GM06990 (cell line): ENCODE measurements around the gene ATP1B2.

Experiments used
- DNase-seq: peaks from one replicate; pipeline ENCODE4 v3.0.0-alpha.2; 2011; ENCODE audit not compliant: insufficient read length; ENCODE audit errors: extremely low read depth
- H3K27me3 ChIP-seq: replicated peaks from 2 replicates; pipeline ENCODE4 v1.6.0; 2011; ENCODE audit warnings: low read length; ENCODE audit not compliant: control insufficient read depth, insufficient read depth
- H3K36me3 ChIP-seq: 2 replicates; pipeline ENCODE4 v1.5.1; 2011; ENCODE audit warnings: low read length; ENCODE audit not compliant: control insufficient read depth, insufficient read depth
- H3K4me3 ChIP-seq: replicated peaks from 2 replicates; pipeline ENCODE4 v1.5.1; 2011; ENCODE audit warnings: low read depth, mild to moderate bottlenecking, control low read depth, low read length
- TF ChIP-seq, protein P1 (sequence below): IDR thresholded peaks from 2 replicates; pipeline ENCODE4 v1.5.1; 2011; ENCODE audit warnings: low read length, control low read depth, mild to moderate bottlenecking, inconsistent platforms; ENCODE audit not compliant: insufficient read depth, poor library complexity, severe bottlenecking

ATP1B2 gene, protein sequence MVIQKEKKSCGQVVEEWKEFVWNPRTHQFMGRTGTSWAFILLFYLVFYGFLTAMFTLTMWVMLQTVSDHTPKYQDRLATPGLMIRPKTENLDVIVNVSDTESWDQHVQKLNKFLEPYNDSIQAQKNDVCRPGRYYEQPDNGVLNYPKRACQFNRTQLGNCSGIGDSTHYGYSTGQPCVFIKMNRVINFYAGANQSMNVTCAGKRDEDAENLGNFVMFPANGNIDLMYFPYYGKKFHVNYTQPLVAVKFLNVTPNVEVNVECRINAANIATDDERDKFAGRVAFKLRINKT

DNA sequence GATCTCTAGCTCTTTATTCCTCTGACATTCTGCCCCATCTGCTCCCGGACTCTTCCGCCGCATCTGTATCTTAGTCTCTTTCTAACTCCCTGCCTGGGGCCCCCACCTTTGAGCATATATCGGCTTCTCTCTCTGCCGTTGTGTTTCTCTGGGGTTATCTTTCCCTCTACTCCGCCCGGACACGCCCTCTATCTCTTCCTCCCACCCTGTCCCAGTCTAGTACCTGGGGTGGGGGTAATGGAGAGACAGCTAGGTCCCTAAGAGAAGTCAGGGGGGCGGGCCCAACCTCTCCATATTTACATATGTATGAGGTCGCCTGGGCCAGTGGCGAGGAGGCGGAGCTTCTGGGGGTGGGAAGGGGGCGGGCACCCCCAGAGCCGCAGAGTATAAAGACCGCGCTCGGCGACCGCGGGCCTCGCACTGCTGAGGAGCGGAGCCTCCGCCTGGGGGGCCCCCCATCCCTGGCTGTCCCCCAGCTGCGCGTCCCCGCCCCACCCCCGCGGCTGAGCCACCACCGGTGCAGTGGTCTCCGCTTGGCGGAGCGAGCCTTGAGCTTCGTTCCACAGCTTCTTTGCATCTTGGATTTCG, at the start of gene ATP1B2:
ATP1B2 (plus strand) TSS at position 418 of the 588 bp plus-strand sequence. CDS start 593 bp downstream, outside the sequence.
- Histone ChIP-seq H3K27me3 (peaks cover 3% of the 10 kb centered on the region; the same call in 1 of the 2 replicates), H3K36me3 (no peaks in the 10 kb centered on the region), H3K4me3 (peak within 1 kb of the TSS; percentile 37)
- peak; percentile 63 for DNase-seq
- TF ChIP-seq, protein P1, sequence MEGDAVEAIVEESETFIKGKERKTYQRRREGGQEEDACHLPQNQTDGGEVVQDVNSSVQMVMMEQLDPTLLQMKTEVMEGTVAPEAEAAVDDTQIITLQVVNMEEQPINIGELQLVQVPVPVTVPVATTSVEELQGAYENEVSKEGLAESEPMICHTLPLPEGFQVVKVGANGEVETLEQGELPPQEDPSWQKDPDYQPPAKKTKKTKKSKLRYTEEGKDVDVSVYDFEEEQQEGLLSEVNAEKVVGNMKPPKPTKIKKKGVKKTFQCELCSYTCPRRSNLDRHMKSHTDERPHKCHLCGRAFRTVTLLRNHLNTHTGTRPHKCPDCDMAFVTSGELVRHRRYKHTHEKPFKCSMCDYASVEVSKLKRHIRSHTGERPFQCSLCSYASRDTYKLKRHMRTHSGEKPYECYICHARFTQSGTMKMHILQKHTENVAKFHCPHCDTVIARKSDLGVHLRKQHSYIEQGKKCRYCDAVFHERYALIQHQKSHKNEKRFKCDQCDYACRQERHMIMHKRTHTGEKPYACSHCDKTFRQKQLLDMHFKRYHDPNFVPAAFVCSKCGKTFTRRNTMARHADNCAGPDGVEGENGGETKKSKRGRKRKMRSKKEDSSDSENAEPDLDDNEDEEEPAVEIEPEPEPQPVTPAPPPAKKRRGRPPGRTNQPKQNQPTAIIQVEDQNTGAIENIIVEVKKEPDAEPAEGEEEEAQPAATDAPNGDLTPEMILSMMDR, result no peak

DNA sequence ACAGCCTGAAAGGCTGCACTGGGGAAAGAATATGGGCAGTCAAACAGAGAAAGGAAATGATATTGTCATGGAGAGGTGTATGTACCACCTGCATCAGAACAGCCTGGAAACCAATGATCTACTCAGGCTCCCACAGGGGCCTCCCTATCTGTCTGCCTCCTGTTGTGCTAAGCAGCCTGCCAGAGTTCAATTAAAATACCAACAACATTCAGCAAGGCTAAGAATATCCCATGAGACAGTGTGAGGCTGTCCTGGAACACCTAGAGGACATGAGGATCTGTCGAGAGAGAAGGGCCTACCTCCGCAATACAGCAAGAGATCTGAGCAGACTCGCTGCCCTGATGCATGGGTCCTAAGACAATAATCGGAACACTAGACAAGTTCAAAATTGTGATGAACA, 44.4 kb upstream of the ATP1B2 start:
- peaks cover 20% of the 10 kb centered on the region for H3K36me3 ChIP-seq
- H3K27me3 ChIP-seq, result no peaks in the 10 kb centered on the region
- TF ChIP-seq, protein P1, result no peak
- DNase-seq, result no peak
- no peak overlapping the region for H3K4me3 ChIP-seq

DNA sequence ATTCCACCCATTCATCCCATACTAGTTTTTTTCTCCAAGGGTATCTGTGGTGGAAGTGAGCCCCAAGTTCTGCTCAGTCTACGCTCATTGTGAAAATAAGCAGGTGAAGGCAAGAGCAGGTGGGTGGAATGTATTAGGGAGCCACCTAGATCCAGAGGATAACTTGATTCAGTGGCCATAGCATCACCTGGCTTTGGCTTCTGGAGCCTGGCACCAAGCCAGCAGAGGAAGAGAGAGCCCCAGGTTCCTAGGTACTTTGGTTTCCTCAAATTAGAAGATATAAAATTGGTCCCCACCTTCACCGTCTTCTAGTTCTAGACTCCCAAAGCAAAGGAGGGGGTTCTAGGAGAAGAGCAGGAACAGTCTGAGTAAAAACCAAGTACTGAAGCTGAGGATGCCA, 40.1 kb upstream of the ATP1B2 start:
- TF ChIP-seq, protein P1, result no peak
- peaks cover 7% of the 10 kb centered on the region for H3K36me3 ChIP-seq
- no peaks in the 10 kb centered on the region for H3K27me3 ChIP-seq
- DNase-seq, result no peak
- no peak overlapping the region for H3K4me3 ChIP-seq

DNA sequence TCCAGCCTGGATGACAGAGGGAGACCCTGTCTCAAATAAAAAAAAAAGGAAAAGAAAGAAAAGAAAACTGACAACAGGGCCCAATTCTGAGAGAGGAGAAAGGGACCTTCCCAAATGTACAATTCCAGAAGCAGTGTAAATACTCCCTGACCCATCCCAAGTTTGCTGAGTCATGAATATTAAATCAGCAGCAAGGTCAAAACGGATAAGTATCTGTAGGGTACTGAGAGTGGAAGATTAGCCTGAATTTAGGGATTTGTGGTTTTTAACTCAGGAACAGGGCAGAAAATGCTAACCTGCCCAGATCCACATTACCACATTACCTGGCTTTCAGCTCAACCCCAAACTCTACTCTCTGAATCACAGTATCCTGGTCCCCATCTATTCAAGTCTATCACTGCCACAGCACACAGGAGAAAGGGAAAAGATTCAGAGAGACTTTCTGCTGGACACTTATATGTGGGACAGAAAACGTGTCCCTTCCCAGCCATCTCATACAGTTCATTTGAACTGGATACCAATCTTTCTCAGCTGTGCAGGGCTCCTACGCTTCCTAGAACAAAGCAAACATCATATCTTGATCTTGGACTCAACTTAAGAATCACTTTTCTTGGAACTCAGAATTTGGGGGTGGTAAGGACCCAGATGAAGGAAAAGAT, 39.0 kb upstream of the ATP1B2 start:
- no peak overlapping the region for H3K4me3 ChIP-seq
- H3K36me3 ChIP-seq, result peaks cover 5% of the 10 kb centered on the region
- H3K27me3 ChIP-seq, result no peaks in the 10 kb centered on the region
- DNase-seq, result no peak
- TF ChIP-seq, protein P1, result no peak

DNA sequence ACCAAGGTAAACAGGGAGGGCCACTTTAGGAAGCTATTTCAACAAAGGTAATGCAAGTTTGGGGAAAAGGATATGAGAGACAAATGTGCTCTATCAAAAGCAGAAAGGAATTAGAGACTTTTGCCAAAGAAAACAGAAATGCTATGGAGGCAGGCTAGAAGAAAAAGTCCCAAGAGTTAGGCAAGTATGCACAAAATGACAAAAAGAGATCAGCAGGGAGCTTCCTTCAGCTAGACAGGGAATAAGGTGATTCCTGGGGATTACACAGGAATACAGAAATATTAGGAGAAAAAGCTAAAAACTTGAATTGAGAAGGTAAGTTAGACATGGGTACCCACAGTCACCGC, 38.5 kb upstream of the ATP1B2 start:
- TF ChIP-seq, protein P1, result no peak
- H3K4me3 ChIP-seq, result no peak overlapping the region
- peaks cover 5% of the 10 kb centered on the region for H3K36me3 ChIP-seq
- no peaks in the 10 kb centered on the region for H3K27me3 ChIP-seq
- DNase-seq, result no peak
